Measurements from ENCODE around the gene YIPF4.
A peak's percentile ranks its signal among the peaks of the same experiment; 100 is the strongest.
"Not testable (repeated sequence)": the region's sequence is repeated elsewhere in the genome, so short reads cannot be mapped to it uniquely, and the experiment has no call there.

The YIPF4 gene

DNA sequence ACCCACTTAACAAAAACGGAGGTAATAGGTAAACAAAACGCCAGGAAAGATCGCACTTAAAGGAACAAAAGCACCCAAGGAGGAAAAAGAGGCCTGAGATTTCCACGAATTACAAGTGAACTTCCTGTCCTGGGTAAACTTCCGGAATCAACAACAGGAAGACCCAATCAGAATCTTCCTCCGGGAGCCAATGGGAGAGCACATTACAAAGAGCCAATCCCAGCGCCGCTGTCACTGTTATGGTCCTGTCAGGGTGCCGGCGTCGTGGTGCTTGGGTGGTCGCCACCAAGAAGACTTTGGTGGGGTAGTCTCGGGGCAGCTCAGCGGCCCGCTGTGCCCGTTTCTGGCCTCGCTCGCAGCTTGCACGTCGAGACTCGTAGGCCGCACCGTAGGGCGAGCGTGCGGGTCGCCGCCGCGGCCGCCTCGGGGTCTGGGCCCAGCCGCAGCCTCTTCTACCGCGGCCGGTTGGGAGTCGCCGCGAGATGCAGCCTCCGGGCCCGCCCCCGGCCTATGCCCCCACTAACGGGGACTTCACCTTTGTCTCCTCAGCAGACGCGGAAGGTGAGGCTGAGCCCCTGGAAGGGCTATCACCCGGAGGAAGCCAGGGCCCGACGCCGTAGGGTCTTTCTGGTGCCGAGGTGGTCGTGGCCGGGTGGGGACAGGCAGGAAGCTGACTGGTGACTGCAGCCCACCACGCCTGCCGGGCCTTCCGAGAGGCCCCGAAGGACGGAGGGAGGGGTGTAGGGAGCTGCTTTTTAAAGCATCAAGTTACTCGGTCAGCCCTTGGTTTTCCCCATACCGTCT is at the start of gene YIPF4:
YIPF4 (plus strand) TSS at position 231 of the 804 bp plus-strand sequence; CDS start at position 483, 252 bp downstream.
- peak; percentile 87 to 94 for DNase-seq

DNA sequence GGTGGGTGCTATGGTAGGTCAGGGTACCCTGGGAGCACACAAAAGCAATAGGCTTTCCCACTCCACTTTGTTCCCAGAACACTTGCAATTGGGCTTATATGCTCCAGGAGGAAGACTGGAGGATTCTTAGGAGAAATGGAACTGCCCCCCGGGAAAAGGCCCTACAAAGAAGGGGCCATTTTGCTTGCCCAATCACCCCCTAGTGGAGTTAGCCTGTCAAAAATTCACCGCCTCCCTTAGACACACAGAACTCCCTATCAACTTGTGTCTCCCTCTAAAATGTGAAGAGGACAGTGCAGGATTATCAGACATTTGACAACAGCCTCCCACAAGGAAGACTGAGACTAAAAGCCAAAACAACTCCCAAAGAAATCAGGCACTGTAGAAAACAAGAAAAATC is 49.5 kb upstream of the YIPF4 start:
- no peak for DNase-seq

DNA sequence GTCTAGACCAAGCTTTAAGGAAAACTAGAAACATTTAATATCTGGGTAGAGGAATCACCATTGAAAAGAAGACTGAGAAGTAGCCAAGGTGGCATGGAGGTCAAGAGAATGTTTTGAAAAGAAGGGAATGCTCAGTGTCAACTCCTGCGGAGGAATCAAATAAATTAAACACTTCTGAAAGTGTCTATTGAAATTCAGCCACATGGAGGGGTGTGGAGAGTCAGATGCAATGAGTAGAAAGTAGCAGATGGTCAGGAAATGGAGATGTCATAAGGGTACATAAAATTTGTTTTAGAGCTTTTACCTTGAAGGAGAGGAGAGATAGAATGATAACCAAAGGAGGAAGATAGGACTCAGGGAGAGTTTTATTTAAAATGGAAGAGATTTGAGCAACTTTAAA is 48.1 kb upstream of the YIPF4 start:
- DNase-seq, result no peak

DNA sequence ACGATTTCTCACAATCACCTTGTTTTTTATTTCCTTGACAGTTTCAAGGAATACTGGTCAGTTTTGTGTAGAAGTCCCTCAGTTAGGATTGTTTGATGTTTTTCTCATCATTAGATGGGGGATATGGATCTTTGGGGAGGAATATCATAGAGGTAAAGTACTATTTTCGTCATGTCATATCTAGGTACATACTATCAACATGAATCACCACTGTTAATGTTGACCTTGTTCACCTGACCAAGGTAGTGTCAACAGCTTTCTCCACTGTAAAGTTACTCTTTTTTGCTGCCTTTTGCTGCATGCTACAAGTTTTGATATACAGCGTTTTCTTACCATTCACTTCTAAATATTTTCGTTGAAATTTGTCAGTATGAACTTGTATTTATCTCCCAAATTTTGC is 45.7 kb upstream of the YIPF4 start:
- DNase-seq, result no peak

DNA sequence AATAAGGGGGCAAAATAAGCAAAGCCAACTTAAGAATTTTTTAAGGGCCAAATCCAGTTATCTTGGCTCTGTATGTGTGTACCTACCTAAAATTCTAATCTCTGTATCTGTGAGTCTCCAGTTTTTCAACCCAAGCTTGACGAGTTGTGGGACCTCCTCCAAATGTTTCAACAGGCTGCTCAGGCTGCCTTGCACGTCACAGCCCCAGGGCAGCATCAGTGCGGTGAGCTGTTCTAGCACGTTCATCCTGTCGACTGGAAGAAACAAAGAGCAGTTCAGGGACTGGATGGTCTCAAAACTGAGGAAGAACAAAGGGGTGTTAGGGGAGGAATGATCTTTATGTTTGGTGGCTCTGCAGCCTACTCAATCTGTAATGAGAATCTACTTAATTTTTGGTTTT is 42.4 kb upstream of the YIPF4 start:
- no peak for DNase-seq

DNA sequence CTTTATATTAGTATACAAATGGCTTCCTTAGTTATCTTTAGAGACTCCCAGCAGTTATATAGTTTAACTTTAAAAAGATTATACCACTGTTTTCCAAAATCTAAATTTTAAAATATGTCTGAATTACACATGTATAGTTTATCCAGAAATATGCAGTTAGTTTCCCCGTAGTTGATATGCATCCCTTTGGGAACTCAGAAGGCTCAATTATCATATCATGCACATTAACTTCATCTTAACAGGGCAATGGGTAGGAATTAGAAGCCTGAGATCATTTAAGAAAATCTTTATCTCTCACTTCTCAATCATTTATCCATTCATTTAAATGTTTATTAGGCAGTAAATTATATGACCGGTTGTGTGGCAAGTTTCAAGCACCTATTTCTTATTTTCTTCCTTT is 40.2 kb upstream of the YIPF4 start:
- DNase-seq, result no peak

DNA sequence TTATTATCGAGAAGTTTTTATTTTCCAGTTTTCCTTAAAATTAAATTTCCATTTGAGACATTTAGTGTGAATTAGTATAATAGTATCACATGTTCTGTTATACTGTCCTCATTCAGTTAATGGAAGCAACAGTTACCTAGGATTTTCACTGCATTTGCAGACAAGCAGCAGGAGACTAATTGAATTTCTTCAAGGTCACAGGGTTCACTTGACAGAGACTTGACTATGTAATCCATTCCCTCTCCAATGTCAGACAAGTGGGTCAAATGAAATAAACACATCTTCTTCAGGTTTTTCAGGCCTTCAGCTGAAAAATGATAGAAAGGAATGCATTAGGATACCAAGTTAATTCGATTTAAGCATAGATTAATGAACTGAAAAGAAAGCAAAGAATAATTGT is 39.7 kb upstream of the YIPF4 start:
- DNase-seq, result no peak

DNA sequence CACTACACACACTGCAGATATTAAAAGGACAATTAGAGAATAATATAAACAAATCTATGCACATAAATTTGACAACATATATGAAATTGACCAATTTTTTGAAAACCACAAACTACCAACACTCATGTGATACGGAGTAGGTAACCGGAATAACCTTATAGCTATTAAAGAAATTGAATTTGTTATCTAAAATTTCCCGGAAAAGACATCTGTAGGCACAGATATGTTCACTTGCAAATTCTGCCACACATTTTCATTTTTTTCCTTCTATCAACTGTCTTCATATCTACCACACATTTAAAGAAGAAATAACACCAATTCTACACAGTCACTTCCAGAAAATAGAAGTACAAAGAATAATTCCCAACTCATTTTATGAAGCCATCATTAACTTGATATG is 35.4 kb upstream of the YIPF4 start:
- no peak for DNase-seq

DNA sequence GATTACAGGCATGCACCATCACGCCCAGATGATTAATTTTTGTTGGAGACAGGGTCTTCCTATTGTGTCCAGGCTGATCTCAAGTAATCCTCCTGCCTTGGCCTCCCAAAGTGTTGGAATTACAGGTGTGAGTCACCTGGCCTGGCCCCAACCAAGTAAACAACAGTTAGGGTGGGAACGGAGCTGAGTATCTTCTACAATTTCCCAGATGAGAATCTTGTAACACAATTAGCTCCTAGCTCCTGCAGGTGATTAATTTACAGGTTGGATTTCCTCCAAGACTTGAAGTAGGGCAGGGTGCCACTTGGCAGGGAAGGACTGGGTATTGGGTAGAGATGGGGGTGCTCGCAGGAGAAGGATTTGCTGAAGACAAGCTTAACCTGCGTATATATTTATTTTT is 30.8 kb upstream of the YIPF4 start:
- DNase-seq, result no peak

DNA sequence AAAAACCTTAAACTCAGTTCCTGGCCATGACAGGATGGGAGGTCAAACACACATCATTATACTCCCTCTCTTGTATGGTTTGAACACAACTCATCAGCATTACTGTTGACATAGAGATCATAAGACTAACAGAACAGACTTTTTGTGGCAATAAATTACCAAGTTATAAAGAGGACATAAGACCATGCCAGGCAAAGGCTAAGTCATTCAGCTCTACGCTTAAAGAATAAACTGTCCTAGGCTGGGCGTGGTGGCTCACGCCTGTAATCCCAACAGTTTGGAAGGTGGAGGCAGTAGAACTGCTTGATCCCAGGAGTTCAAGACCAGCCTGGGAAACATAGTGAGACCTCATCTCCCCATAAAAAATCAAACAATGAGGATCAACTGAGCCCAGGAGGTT is 29.4 kb upstream of the YIPF4 start:
- DNase-seq, result no peak

DNA sequence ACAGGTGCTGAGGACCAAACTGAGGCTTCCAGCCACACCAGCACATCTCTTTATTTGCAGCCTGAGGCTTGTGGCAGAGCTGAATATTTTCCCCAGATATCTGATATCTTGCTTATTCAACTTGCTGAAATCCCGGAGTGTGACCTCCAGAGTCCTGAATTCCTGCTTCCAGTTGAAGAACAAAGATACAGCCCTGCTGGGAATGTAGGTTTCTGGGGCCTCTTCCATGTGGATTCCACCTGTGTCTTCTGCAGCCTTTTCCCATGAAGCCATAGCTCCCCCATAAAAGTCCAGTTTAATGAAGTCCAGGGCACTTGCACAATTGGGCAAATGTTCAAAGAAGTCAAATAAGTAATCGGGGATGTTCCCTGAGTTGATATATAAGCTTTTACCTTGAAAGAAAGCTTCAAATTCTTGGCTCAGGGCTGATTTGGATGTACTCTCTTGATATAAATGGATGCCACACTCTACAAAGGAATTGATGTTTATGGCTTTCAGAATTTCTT is 27.9 kb upstream of the YIPF4 start:
- DNase-seq, result no peak

DNA sequence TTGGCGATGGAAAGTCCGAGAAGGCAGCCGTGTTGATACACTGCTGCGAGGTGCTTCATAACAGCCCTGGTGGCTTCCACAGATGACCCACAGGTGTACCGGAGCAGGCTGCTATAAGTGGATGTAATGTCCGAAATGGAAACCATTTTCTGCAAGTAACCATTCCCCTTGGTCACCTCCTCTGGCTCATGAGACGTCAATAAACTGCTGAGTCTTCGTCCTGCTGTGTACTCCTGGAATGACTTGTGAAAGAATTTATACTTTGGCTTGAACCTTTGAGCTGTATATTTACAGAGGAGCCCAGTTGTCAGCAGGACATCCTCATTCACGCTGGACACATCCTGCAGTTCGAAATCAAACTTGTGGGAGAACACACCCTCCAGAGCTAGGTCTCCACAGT is 27.4 kb upstream of the YIPF4 start:
- DNase-seq, result no peak

DNA sequence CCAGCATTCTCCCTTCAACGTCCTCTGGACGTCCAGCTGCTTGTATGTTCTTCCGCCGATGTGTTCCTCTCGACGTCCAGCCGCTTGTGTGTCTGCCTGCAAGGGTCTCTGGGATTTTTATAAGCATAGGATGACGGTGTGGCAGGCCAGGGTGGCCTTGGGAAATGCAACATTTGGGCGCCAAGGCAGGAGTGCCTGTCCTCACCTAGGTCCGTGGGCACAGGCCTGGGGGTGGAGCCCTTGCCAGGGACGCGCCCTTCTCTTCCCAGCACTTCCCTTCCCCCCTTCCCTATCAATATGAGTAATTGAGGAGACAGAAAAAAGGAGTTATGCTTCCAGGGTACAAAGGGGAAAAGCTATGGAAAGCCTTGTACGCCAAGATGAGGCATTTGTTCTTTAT is 19.5 kb upstream of the YIPF4 start:
- DNase-seq, result no peak

DNA sequence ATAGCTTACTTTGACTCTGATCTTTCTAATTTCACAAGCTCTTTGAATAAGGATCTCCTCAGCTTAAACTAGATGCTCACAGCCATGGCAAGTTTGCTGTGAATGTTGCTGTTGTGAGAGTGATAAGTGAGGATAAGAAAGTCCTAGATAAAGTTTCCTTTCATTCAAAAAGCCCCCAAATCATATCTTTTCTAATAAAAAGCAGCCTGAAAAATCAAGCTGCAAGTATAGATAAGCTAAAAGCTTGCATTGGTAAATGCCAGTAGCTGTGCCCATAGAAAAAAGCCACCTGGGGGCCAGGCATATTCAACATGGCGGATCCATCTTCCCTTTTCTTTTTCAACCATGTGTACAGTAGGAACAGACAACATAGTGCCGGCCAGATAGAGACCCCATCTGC is 17.3 kb upstream of the YIPF4 start:
- no peak for DNase-seq

DNA sequence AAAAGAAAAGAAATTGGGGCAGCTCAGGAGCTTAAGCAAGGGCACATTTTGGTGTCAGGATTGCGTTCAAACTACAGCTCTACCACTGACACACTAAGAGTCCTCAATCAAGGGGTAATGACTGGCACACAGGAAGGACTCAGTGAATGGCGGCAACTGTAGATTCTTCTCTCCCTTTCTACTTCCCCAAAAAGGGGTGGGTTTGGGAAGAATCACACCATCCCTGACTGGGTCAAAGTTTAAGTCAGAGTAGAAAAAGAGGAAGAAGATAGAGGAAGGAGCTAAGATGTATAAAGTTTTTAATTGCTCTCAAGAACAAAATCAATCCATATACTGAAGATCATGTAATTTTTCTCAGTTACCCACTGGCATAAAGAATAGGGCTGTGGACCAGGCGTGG is 15.6 kb upstream of the YIPF4 start:
- no peak for DNase-seq

DNA sequence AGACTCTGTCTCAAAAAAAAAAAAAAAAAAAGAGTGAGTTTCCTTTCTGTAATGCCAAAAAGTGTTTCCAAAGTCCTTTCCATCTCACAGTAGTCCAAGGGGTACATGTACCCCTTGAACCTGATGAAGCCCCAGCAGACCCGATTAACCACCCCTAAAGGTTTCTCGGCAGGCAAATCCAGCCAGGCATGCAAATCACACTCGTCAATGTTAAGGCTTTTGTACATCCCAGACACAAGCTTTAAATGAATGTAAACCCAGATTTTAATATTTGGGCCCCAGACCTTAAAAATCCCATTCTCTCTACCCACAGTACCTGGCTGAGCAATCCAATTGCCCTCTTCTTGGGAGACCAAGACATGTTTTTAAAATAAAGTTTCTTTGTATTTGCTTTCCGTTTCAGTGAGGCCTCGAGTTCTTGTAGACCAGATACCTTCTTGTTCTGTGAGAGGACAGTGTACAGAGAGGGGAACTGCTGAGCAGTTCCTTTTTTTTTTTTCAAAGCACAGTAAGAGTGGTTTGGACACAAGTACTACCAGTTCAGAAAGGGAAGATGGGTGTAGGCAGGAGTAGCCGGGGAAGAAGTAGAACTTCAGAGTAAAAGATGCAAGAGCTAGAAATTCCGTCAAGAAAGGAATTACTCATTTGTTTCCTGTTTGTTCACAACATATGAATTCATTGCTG is 13.1 kb upstream of the YIPF4 start, which contains the start of gene NLRC4:
NLRC4 (minus strand) TSS at position 465 of the 684 bp plus-strand sequence. CDS start 8,111 bp downstream, outside the sequence.
- no peak for DNase-seq

DNA sequence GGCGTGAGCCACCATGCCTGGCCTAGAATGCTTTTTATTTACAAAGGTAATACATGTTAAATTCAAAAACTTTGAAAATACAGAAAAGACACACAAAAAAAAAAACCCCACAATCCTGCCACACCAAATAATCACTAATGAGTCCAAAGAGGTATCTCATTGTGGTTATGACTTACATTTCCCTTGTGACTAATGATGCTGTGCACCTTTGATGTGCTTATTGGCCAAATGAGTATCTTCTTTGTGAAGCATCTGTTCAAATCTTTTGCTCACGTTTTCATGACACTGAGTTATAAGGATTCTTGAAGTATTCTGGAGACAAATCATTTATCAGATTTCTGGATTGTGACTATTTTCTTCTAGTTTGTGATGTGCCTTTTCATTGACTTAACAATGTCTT is 6.6 kb upstream of the YIPF4 start:
- no peak for DNase-seq

DNA sequence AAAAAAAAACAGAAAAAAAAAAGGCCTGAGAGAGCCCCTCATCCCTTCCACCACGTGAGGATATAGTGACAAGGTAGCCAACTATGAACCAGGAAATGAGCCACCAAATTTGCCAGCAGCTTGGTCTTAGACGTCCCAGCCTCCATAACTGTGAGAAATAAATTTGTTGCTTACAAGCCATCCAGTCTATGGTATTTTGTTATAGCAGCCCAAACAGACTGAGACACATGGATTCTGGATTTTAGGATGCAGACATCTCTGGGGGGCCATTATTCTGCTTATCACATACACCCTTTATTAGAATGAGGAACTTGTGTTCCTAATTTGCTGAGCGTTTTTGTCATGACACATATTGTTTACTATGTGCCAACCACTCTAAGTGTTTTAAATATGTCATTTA is 5.4 kb upstream of the YIPF4 start:
- no peak for DNase-seq

DNA sequence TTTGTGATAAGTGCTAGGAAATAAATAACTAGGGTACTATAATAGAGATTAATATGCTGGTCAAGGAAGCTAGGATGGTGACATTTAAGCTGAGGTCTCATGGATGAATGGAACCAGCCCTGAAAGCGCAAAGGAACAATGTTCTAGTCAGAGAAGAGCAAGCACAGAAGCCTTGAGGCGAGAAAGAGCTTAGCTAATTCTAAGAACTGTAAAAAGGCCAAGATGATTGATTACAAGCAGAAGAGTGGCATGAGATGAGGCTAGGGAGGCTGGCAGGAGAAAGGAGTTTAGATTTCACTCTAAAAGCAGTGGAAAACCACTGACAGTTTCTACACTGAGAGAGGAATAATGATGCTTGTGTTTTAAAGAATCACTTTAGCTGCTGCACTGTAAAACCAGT is 3.4 kb upstream of the YIPF4 start:
- DNase-seq, result no peak

DNA sequence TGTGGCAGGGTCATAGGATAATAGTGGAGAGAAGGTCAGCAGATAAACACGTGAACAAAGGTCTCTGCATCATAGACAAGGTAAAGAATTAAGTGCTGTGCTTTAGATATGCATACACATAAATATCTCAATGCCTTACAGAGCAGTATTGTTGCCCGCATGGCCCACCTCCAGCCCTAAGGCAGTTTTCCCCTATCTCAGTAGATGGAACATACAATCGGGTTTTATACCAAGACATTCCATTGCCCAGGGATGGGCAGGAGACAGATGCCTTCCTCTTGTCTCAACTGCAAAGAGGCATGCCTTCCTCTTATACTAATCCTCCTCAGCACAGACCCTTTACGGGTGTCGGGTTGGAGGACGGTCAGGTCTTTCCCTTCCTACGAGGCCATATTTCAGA is 1.9 kb upstream of the YIPF4 start:
- not testable (repeated sequence) for DNase-seq

DNA sequence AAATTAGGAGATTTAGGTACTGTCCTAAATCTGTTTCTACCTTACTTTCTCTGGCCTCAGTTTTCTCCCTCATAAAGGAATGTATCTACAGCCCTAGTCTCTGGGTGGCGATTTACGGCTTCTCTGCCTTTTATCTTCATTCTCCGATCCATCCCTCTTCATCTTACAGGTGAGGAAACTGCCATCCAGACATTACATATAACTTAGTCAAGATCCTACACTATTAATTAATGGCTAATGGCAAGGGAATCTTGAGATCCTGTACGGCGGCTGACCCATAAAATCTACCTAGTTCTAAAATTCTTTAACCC is 386 bp upstream of the YIPF4 start:
- no peak for DNase-seq

DNA sequence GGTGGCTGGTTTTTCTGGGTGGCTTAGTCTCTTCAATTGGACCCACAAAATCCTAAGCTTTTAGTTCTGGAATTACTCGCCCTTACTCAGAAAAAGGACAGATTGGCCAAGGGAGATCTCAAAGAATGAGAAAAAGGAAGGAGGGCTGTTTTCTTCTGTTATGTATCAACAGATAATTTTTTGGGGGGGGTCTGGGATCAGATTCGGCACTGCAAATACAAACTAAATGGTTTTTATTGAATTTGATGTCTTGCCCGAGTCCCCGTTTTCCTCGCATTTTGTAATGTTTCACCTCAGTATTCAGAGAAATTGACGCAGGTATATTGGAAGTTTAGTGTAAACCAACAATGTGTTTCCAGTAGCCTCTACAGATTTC is 762 bp downstream of the YIPF4 start:
- DNase-seq, result no peak

DNA sequence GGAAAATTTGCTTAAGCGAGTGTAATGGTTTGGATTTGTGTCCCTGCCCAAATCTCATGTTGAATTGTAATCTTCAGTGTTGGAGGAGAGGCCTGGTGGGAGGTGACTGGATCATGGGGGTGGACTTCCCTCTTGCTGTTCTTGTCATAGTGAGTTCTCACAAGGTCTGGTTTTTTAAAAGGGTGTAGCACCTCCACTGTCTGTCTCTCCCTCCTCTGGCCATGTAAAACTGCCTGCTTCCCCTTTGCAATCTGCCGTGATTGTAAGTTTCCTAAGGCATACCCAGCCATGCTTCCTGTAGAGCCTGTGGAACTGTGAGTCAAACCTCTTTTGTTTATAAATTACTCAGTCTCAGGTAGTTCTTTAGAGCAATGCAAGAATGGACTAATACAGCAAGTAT is 6.6 kb downstream of the YIPF4 start:
- DNase-seq, result no peak

DNA sequence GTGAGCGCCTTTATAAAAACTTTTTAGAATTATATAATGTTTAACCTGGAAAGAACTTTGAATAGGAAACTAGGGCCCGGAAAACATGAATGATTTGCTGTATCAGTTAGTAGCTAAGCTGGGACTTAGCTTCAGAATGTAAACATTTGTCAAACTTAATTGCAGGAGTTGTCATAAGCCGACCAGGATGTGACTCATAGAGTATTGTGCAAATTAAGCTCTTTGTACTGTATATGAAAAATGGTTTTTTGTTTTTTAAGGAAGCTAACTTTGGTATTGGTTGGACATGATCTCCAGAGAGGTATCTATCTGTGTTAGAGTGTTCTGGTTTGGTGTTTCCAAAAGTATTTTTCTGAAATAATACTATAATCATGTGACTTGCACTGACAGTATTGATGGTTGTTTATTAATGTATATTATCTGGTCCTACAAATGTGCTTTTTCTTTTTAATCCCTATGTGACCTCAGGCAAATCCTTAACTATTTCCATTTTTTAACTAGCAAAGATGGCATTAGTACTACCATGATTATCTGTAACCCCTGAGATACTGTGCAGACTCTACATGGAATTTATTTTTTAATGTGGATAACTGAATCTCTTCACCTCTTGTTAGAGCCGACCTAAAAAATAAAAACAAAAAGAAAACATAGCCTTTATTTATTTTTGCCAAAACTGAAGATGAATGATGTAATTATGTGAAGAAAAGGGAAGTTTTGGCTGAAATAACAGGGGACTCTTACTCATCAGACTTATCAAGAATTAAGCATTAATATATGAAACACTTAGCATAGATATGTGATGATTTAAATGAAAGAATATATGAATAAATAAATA is 11.7 kb downstream of the YIPF4 start:
- DNase-seq, result no peak
